HEK293 (cell line): ENCODE data around the gene AKT3.

Experiments used
- CTCF ChIP-seq: fragments of 450-650 bp; formaldehyde crosslinking; IDR thresholded peaks from 2 replicates; pipeline ENCODE4 v1.5.1; 2016; ENCODE audit warnings: missing biosample characterization, missing genetic modification characterization
- ELK4 ChIP-seq: IDR thresholded peaks from 2 replicates; pipeline ENCODE4 v1.6.1; 2011; ENCODE audit warnings: mild to moderate bottlenecking, low read depth, low read length, borderline replicate concordance
- MEIS1 ChIP-seq: sonication (generic); formaldehyde crosslinking; IDR thresholded peaks from 2 replicates; pipeline ENCODE4 v1.8.1; 2022; ENCODE audit warnings: missing genetic modification reagents, mild to moderate bottlenecking, borderline replicate concordance
- YY1 ChIP-seq: fragments of 450-650 bp; formaldehyde crosslinking; IDR thresholded peaks from 2 replicates; pipeline ENCODE4 v1.5.1; 2018; ENCODE audit warnings: missing biosample characterization, missing genetic modification characterization
- ZNF114 ChIP-seq: fragments of 450-650 bp; formaldehyde crosslinking; IDR thresholded peaks from 2 replicates; pipeline ENCODE4 v1.5.0; 2017; ENCODE audit warnings: missing biosample characterization, missing genetic modification characterization
- ZNF174 ChIP-seq: fragments of 450-650 bp; formaldehyde crosslinking; IDR thresholded peaks from 2 replicates; pipeline ENCODE4 v1.5.0; 2017; ENCODE audit warnings: missing biosample characterization, mild to moderate bottlenecking, missing genetic modification characterization
- ZNF24 ChIP-seq: fragments of 450-650 bp; formaldehyde crosslinking; IDR thresholded peaks from 2 replicates; pipeline ENCODE4 v1.5.1; 2016; ENCODE audit warnings: missing biosample characterization, missing genetic modification characterization
- ZNF501 ChIP-seq: fragments of 450-650 bp; formaldehyde crosslinking; IDR thresholded peaks from 2 replicates; pipeline ENCODE4 v1.5.1; 2016; ENCODE audit warnings: missing biosample characterization, missing genetic modification characterization
- ZNF518A ChIP-seq: fragments of 450-650 bp; formaldehyde crosslinking; conservative IDR thresholded peaks from 2 replicates; pipeline ENCODE4 v1.5.1; 2016; ENCODE audit warnings: low read depth, missing biosample characterization, missing genetic modification characterization
- ZNF610 ChIP-seq: fragments of 450-650 bp; formaldehyde crosslinking; IDR thresholded peaks from 2 replicates; pipeline ENCODE4 v1.5.1; 2016; ENCODE audit warnings: missing biosample characterization, missing genetic modification characterization, borderline replicate concordance
- ZNF629 ChIP-seq: fragments of 450-650 bp; formaldehyde crosslinking; IDR thresholded peaks from 2 replicates; pipeline ENCODE4 v1.5.1; 2017; ENCODE audit warnings: missing biosample characterization, missing genetic modification characterization
- ZNF704 ChIP-seq: fragments of 450-650 bp; formaldehyde crosslinking; IDR thresholded peaks from 2 replicates; pipeline ENCODE4 v1.5.1; 2016; ENCODE audit warnings: missing biosample characterization, missing genetic modification characterization

GRCh38 chr1:243850452-243851256 is 611 bp upstream of the AKT3 start:
- peak; percentile 38; the same call in 1 of the 2 replicates for TF ChIP-seq YY1 (tag by site-specific recombination)
- TF ChIP-seq ZNF518A (tag by site-specific recombination) = no peak
- TF ChIP-seq CTCF = no peak
- 0 out of 2 replicates have a peak, but pooled peaks have one; percentile 15 for TF ChIP-seq ZNF501 (tag by site-specific recombination)
- TF ChIP-seq MEIS1 (CRISPR knock-in tag) = peak; percentile 67; the same call in 1 of the 2 replicates
- no peak for TF ChIP-seq ZNF704 (tag by site-specific recombination)
- no peak for TF ChIP-seq ZNF610 (tag by site-specific recombination)
- TF ChIP-seq ZNF24 = no peak; the same call in 1 of the 2 replicates
- TF ChIP-seq ELK4 = no peak
- no peak for TF ChIP-seq ZNF174 (tag by site-specific recombination)
- TF ChIP-seq ZNF629 (tag by site-specific recombination) = peak; percentile 81
- no peak for TF ChIP-seq ZNF114 (tag by site-specific recombination)
